Tibial artery (tissue), 4 donors: ENCODE data around the gene NFIX.

Experiments used
- DNase-seq, 2 donors: peaks; one replicate each; pipeline ENCODE4 v3.0.0-alpha.2; 2019
- H3K27ac ChIP-seq, 2 donors: fragments of 200-600 bp; sonication (generic) in 1 of 2; 1 replicate in 1 of 2; 2 replicates in 1 of 2; pipeline ENCODE4 v1.5.1; 2018 to 2019; ENCODE audit warnings: mild to moderate bottlenecking in 1 of 2
- H3K27me3 ChIP-seq, 2 donors: fragments of 200-600 bp; sonication (generic) in 1 of 2; one replicate each; pipeline versions ENCODE4 v1.5.1 to v1.6.0; 2016 to 2019
- H3K36me3 ChIP-seq, 3 donors: fragments of 200-600 bp; sonication (generic) in 2 of 3; one replicate each; pipeline ENCODE4 v1.5.1; 2016 to 2019; ENCODE audit warnings: mild to moderate bottlenecking in 2 of 3
- H3K4me1 ChIP-seq, 4 donors: fragments of 200-600 bp; sonication (generic) in 2 of 4; 1 replicate in 3 of 4; 2 replicates in 1 of 4; pipeline ENCODE4 v1.5.1; 2016 to 2019
- H3K4me3 ChIP-seq, 2 donors: fragments of 200-600 bp; sonication (generic) in 1 of 2; 1 replicate in 1 of 2; 2 replicates in 1 of 2; pipeline ENCODE4 v1.5.1; 2018 to 2019; ENCODE audit warnings: mild to moderate bottlenecking in 2 of 2
- H3K9me3 ChIP-seq, 3 donors: fragments of 200-600 bp; sonication (generic) in 1 of 3; one replicate each; pipeline ENCODE4 v1.5.1; 2016 to 2019
- intact Hi-C: fragments of 100-400 bp; cut with DNase I; formaldehyde crosslinking; loops from one replicate; pipeline ENCODE4 v1.15.0; 2023; ENCODE audit warnings: low total_unique reads
- TF ChIP-seq, protein P1 (sequence below), 2 experiments: fragments of 200-600 bp in 1 of 2; fragments of 450-650 bp in 1 of 2; IDR thresholded peaks; one replicate each; pipeline ENCODE4 v1.5.1; 2017 to 2019; ENCODE audit warnings: antibody characterized with exemption in 2 of 2, mild to moderate bottlenecking in 1 of 2, moderate library complexity in 1 of 2

The NFIX gene

GRCh38 chr19:12983542-12984142, 11.6 kb upstream of the NFIX start:
- DNase-seq, result peak; percentile 64 to 89
- H3K27ac ChIP-seq, result peak overlapping the region; percentile 36 to 50

GRCh38 chr19:12984143-12984627, 11.1 kb upstream of the NFIX start:
- no peak overlapping the region for H3K4me3 ChIP-seq
- peak overlapping the region in 1 of 2 donors; percentile 29 for H3K27ac ChIP-seq
- intact Hi-C loops, result no loop called here
- H3K36me3 ChIP-seq, result no peaks in the 10 kb centered on the region
- TF ChIP-seq, protein P1, sequence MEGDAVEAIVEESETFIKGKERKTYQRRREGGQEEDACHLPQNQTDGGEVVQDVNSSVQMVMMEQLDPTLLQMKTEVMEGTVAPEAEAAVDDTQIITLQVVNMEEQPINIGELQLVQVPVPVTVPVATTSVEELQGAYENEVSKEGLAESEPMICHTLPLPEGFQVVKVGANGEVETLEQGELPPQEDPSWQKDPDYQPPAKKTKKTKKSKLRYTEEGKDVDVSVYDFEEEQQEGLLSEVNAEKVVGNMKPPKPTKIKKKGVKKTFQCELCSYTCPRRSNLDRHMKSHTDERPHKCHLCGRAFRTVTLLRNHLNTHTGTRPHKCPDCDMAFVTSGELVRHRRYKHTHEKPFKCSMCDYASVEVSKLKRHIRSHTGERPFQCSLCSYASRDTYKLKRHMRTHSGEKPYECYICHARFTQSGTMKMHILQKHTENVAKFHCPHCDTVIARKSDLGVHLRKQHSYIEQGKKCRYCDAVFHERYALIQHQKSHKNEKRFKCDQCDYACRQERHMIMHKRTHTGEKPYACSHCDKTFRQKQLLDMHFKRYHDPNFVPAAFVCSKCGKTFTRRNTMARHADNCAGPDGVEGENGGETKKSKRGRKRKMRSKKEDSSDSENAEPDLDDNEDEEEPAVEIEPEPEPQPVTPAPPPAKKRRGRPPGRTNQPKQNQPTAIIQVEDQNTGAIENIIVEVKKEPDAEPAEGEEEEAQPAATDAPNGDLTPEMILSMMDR (IDR thresholded peaks at IDR 0.05), result no peak
- H3K27me3 ChIP-seq, result no peaks in the 10 kb centered on the region
- H3K4me1 ChIP-seq, result peaks cover 0 to 30% (median 13%) of the 10 kb centered on the region in 4 donors
- no peaks in the 10 kb centered on the region for H3K9me3 ChIP-seq
- no peak for DNase-seq

More at GRCh38 chr19:12983542-12984142, 11.6 kb upstream of the NFIX start:
- Histone ChIP-seq H3K27me3 (no peaks in the 10 kb centered on the region), H3K36me3 (no peaks in the 10 kb centered on the region), H3K4me3 (peak overlapping the region; percentile 33 to 43), H3K4me1 (peaks cover 0 to 30% (median 13%) of the 10 kb centered on the region in 4 donors), H3K9me3 (no peaks in the 10 kb centered on the region)
- TF ChIP-seq, protein P1 (IDR thresholded peaks at IDR 0.05), result peak; percentile 93 to 99
- intact Hi-C loops, result loop anchor here (2.0 kb wide), 1 partner anchor 109 kb away; no protein-coding TSS in a partner anchor

DNA sequence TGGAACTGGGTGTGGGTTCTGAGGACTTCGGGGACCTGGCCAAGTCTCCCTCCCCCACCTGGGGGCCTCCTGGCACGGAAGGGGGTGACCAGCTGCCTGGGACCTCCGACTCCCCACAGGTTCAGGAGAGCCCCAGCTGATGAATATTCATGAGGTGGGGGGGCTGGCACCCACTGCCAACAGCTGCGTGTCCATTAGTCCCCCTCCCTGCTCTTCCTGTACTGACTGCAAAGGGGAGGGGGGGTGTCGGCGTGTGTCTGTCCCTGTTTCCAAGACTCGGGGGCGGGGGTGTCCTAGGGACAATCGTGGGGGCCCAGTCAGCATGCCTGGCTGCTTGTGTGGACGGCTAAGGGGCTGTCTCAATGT, 10.6 kb upstream of the NFIX start:
- Histone ChIP-seq H3K27ac (peak overlapping the region in 1 of 2 donors; percentile 29), H3K36me3 (no peaks in the 10 kb centered on the region), H3K4me3 (no peak overlapping the region), H3K4me1 (peaks cover 0 to 30% (median 13%) of the 10 kb centered on the region in 4 donors), H3K9me3 (no peaks in the 10 kb centered on the region), H3K27me3 (no peaks in the 10 kb centered on the region)
- intact Hi-C loops, result loop anchor here (5.0 kb wide), 1 partner anchor 43 kb away; no protein-coding TSS in a partner anchor
- DNase-seq, result no peak
- TF ChIP-seq, protein P1 (IDR thresholded peaks at IDR 0.05), result no peak

GRCh38 chr19:12985049-12985776, 10.1 kb upstream of the NFIX start:
- Histone ChIP-seq H3K36me3 (no peaks in the 10 kb centered on the region), H3K4me1 (peaks cover 0 to 30% (median 13%) of the 10 kb centered on the region in 4 donors), H3K27me3 (no peaks in the 10 kb centered on the region), H3K27ac (peak overlapping the region in 1 of 2 donors; percentile 29), H3K9me3 (no peaks in the 10 kb centered on the region), H3K4me3 (no peak overlapping the region)
- DNase-seq, result peak; percentile 72 to 86
- intact Hi-C loops, result loop anchor here (5.0 kb wide), 1 partner anchor 42 kb away; no protein-coding TSS in a partner anchor
- TF ChIP-seq, protein P1 (IDR thresholded peaks at IDR 0.05), result no peak

- no peaks in the 10 kb centered on the region for H3K36me3 ChIP-seq
- H3K27me3 ChIP-seq, result no peaks in the 10 kb centered on the region
- H3K4me1 ChIP-seq, result peaks cover 0 to 30% (median 13%) of the 10 kb centered on the region in 4 donors
- intact Hi-C loops, result loop anchor here (5.0 kb wide), 1 partner anchor 41 kb away; no protein-coding TSS in a partner anchor
- H3K27ac ChIP-seq, result no peak overlapping the region
- no peak overlapping the region for H3K4me3 ChIP-seq
- H3K9me3 ChIP-seq, result no peaks in the 10 kb centered on the region
- DNase-seq, result no peak
- TF ChIP-seq, protein P1 (IDR thresholded peaks at IDR 0.05), result no peak
Measured at GRCh38 chr19:12986726-12987125, 8.5 kb upstream of the NFIX start.
